GM23248 (cell line): Measurements from ENCODE around the gene SPC25. TPM values are rescaled to one million over a fixed set of nuclear protein-coding genes. Genes with fewer than 3 reads are reported as not detected.

Experiments
- DNase-seq: peaks from one replicate; pipeline ENCODE4 v3.0.0-alpha.2; 2015
- H2AFZ ChIP-seq: fragments of 200-600 bp; sonication (generic); 2 replicates; pipeline ENCODE4 v1.6.1; 2016; ENCODE audit warnings: antibody characterized with exemption
- H3F3A ChIP-seq: fragments of 200-600 bp; sonication (generic); 2 replicates; pipeline ENCODE4 v1.6.1; 2016; ENCODE audit warnings: mild to moderate bottlenecking, antibody characterized with exemption, mixed run types; ENCODE audit not compliant: insufficient read depth
- H3K27ac ChIP-seq: fragments of 200-600 bp; sonication (generic); 2 replicates; pipeline ENCODE4 v1.5.1; 2016; ENCODE audit warnings: mild to moderate bottlenecking
- H3K27me3 ChIP-seq: fragments of 200-600 bp; sonication (generic); replicated peaks from 2 replicates; pipeline ENCODE4 v1.6.1; 2016; ENCODE audit warnings: mild to moderate bottlenecking; ENCODE audit not compliant: insufficient read depth
- H3K36me3 ChIP-seq: fragments of 200-600 bp; sonication (generic); 2 replicates; pipeline ENCODE4 v1.6.1; 2016; ENCODE audit warnings: low read depth, mild to moderate bottlenecking
- H3K4me1 ChIP-seq: fragments of 200-600 bp; sonication (generic); 2 replicates; pipeline ENCODE4 v1.6.1; 2016; ENCODE audit warnings: mild to moderate bottlenecking; ENCODE audit not compliant: insufficient read depth
- H3K4me2 ChIP-seq: fragments of 200-600 bp; sonication (generic); one replicate; pipeline ENCODE4 v1.6.1; 2016; ENCODE audit warnings: mild to moderate bottlenecking; ENCODE audit not compliant: unreplicated experiment
- H3K4me3 ChIP-seq: fragments of 200-600 bp; sonication (generic); 2 replicates; pipeline ENCODE4 v1.5.1; 2016; ENCODE audit warnings: mild to moderate bottlenecking
- H3K79me2 ChIP-seq: fragments of 200-600 bp; sonication (generic); 2 replicates; pipeline ENCODE4 v1.6.1; 2016; ENCODE audit warnings: mild to moderate bottlenecking; ENCODE audit not compliant: insufficient read depth
- H3K9ac ChIP-seq: fragments of 200-600 bp; sonication (generic); 2 replicates; pipeline ENCODE4 v1.6.1; 2016; ENCODE audit warnings: mild to moderate bottlenecking
- H3K9me2 ChIP-seq: fragments of 200-600 bp; sonication (generic); 2 replicates; pipeline ENCODE4 v1.6.1; 2016; ENCODE audit warnings: mixed run types, mild to moderate bottlenecking, moderate library complexity; ENCODE audit not compliant: insufficient read depth
- H3K9me3 ChIP-seq: fragments of 200-600 bp; sonication (generic); one replicate; pipeline ENCODE4 v1.6.1; 2017; ENCODE audit warnings: low read depth
- H4K20me1 ChIP-seq: fragments of 200-600 bp; sonication (generic); 2 replicates; pipeline ENCODE4 v1.6.0; 2016; ENCODE audit not compliant: insufficient read depth
- EZH2 ChIP-seq: fragments of 200-600 bp; sonication (generic); IDR thresholded peaks from 2 replicates; pipeline ENCODE4 v1.6.1; 2018; ENCODE audit warnings: antibody characterized with exemption, mild to moderate bottlenecking; ENCODE audit not compliant: insufficient read depth, poor library complexity, severe bottlenecking
- EZH2phosphoT487 ChIP-seq: fragments of 200-600 bp; sonication (generic); IDR thresholded peaks from 2 replicates; pipeline ENCODE4 v1.6.1; 2018; ENCODE audit warnings: antibody characterized with exemption, moderate library complexity, mild to moderate bottlenecking, low read depth; ENCODE audit not compliant: insufficient read depth
- WGBS, 2 experiments: methylation state at CpG; one replicate each; pipeline ENCODE4 v1.1.6; 2015 to 2017; ENCODE audit warnings: low lambda C conversion rate in 2 of 2, low coverage in 1 of 2; ENCODE audit errors: missing lambda C conversion rate in 2 of 2; 5-methylcytosine and 5-hydroxymethylcytosine counted together
- in situ Hi-C: fragments of 300-500 bp; cut with MboI; formaldehyde crosslinking; loops from 2 replicates; pipeline ENCODE4 v1.15.0; 2020
- polyA plus RNA-seq: library from polyadenylated mRNA; unstranded; fragments of >200 nt; fragmentation: Nextera tagmentation; extraction: Ambion mirVana; gene quantifications from 2 replicates; pipeline ENCODE4 v1.2.1, GENCODE V29; 2016
- total RNA-seq: library from RNA; depleted of rRNA; stranded (reverse); fragments of >200 nt; shearing (Covaris generic); gene quantifications from 2 replicates; pipeline ENCODE4 v1.2.3, GENCODE V29; 2014

SPC25 gene
- total and polyA plus RNA-seq, 2 experiments from 2014 or later: 3.7 to 11.8 TPM

DNA sequence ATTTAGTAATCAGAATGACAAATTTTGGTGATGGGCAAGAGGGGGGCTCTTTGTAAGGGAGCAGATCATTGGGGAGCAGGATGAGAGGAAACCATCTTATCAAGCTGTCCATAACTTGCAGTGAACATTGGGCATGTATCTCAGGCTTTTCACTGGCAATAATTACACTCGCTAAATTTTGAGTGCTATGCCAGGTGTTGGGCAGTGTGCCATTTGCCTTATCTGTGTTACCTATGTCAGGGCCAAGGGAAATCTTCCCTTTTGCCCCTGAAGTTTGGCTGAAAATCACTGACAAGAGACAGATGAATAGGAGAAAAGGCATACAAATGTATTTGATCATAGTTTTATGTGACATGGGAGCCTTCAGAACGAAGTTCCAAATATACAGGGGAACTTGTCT, 48.8 kb downstream of the SPC25 start:
- Histone ChIP-seq H3K79me2 (no peaks in the 10 kb centered on the region), H3K4me1 (no peaks in the 10 kb centered on the region), H3K4me3 (no peak overlapping the region), H2AFZ (no peak overlapping the region), H3K4me2 (no peak overlapping the region), H4K20me1 (no peaks in the 10 kb centered on the region), H3F3A (no peaks in the 10 kb centered on the region), H3K9me3 (no peaks in the 10 kb centered on the region), H3K9ac (no peak overlapping the region), H3K9me2 (no peaks in the 10 kb centered on the region), H3K27me3 (no peaks in the 10 kb centered on the region), H3K27ac (no peak overlapping the region), H3K36me3 (no peaks in the 10 kb centered on the region)
- TF ChIP-seq EZH2: no peak
- TF ChIP-seq EZH2phosphoT487: no peak
- WGBS, 2 experiments: 94 to 95% methylated on average over 2 of the region's 2 CpGs
- in situ Hi-C loops: no loop called here
- no peak for DNase-seq

DNA sequence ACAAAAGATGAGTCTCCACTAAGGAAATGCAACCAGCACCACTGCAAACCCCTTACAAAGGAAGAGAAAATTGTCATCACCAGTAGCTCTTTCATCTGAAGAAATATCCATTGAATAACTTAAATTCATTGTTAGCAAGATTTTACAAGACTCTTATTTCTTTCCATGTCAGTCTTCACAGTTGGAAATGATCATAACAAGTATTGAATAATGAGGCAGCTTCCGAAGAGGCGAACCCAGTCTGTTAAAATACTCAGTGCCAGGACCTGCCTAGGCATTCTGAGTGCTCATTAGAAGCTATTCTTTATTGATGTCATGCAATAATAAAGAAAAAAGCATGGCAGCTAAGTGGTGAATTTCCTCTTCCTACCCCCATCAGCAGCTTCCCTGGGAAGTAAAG, 54.3 kb downstream of the SPC25 start:
- no peak overlapping the region for H3K4me3 ChIP-seq
- H3K27me3 ChIP-seq: no peaks in the 10 kb centered on the region
- no peak overlapping the region for H3K27ac ChIP-seq
- in situ Hi-C loops: no loop called here
- no peaks in the 10 kb centered on the region for H3K9me2 ChIP-seq
- DNase-seq: no peak
- H3K9ac ChIP-seq: no peak overlapping the region
- no peaks in the 10 kb centered on the region for H3K36me3 ChIP-seq
- H3F3A ChIP-seq: no peaks in the 10 kb centered on the region
- H3K4me2 ChIP-seq: no peak overlapping the region
- H4K20me1 ChIP-seq: no peaks in the 10 kb centered on the region
- no peaks in the 10 kb centered on the region for H3K9me3 ChIP-seq
- WGBS, 2 experiments: 92 to 97% methylated on average over 2 of the region's 2 CpGs
- H2AFZ ChIP-seq: no peak overlapping the region
- H3K4me1 ChIP-seq: no peaks in the 10 kb centered on the region
- no peaks in the 10 kb centered on the region for H3K79me2 ChIP-seq
- TF ChIP-seq EZH2phosphoT487 (no peak), EZH2 (no peak)

- Histone ChIP-seq H3K4me3 (no peak overlapping the region), H3K4me1 (no peaks in the 10 kb centered on the region), H3K79me2 (no peaks in the 10 kb centered on the region), H3K27ac (no peak overlapping the region), H3F3A (no peaks in the 10 kb centered on the region), H3K9ac (no peak overlapping the region), H2AFZ (no peak overlapping the region), H3K36me3 (no peaks in the 10 kb centered on the region), H3K4me2 (no peak overlapping the region), H3K9me3 (no peaks in the 10 kb centered on the region), H3K27me3 (no peaks in the 10 kb centered on the region), H3K9me2 (no peaks in the 10 kb centered on the region), H4K20me1 (no peaks in the 10 kb centered on the region)
- TF ChIP-seq EZH2 (no peak), EZH2phosphoT487 (no peak)
- DNase-seq: no peak
- in situ Hi-C loops: no loop called here
Observed at GRCh38 chr2:168831662-168832061, 58.6 kb downstream of the SPC25 start.

DNA sequence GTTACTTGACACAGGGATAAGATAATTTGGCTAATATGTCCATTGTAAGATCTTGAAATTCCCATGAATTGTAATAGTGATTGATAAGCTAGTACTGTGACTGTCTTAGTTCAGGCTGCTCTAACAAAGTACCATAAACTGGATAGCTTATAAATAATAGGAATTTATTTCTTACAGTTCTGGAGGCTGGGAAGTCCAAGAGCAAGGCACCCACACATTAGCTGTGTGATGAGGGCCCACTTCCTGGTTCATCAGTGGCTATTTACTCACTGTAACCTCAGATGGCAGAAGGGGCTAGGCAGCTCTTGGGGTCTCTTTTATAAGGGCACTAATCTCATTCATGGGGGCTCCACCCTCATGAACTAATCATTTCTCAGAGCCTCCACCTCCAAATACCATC, 59.3 kb downstream of the SPC25 start:
- Histone ChIP-seq H4K20me1 (no peaks in the 10 kb centered on the region), H3K4me2 (no peak overlapping the region), H3K27me3 (no peaks in the 10 kb centered on the region), H3K4me1 (no peaks in the 10 kb centered on the region), H3K4me3 (no peak overlapping the region), H3K9ac (no peak overlapping the region), H3K36me3 (no peaks in the 10 kb centered on the region), H2AFZ (no peak overlapping the region), H3K9me3 (no peaks in the 10 kb centered on the region), H3K9me2 (no peaks in the 10 kb centered on the region), H3F3A (no peaks in the 10 kb centered on the region), H3K79me2 (no peaks in the 10 kb centered on the region), H3K27ac (no peak overlapping the region)
- in situ Hi-C loops: no loop called here
- TF ChIP-seq EZH2phosphoT487 (no peak), EZH2 (no peak)
- DNase-seq: no peak

- H3K9me3 ChIP-seq: no peaks in the 10 kb centered on the region
- no peak for DNase-seq
- no peak overlapping the region for H3K27ac ChIP-seq
- H3K4me3 ChIP-seq: no peak overlapping the region
- H3F3A ChIP-seq: no peaks in the 10 kb centered on the region
- no peak overlapping the region for H2AFZ ChIP-seq
- TF ChIP-seq EZH2phosphoT487 (no peak), EZH2 (no peak)
- in situ Hi-C loops: no loop called here
- H3K4me2 ChIP-seq: no peak overlapping the region
- H3K9ac ChIP-seq: no peak overlapping the region
- no peaks in the 10 kb centered on the region for H3K79me2 ChIP-seq
- H3K27me3 ChIP-seq: no peaks in the 10 kb centered on the region
- no peaks in the 10 kb centered on the region for H3K9me2 ChIP-seq
- no peaks in the 10 kb centered on the region for H3K36me3 ChIP-seq
- H4K20me1 ChIP-seq: no peaks in the 10 kb centered on the region
- H3K4me1 ChIP-seq: no peaks in the 10 kb centered on the region
Observed at GRCh38 chr2:168825126-168825525, 65.1 kb downstream of the SPC25 start.
